ENCODE results near the gene NPAS2. TPM values are rescaled to one million over a fixed set of nuclear protein-coding genes. Genes with fewer than 3 reads are reported as not detected.
A peak's percentile ranks its signal among the peaks of the same experiment; 100 is the strongest.

The NPAS2 gene
- total RNA-seq, 4 donors from 2014 or later: 11.8 to 46.5 (median 21.7) TPM

DNA sequence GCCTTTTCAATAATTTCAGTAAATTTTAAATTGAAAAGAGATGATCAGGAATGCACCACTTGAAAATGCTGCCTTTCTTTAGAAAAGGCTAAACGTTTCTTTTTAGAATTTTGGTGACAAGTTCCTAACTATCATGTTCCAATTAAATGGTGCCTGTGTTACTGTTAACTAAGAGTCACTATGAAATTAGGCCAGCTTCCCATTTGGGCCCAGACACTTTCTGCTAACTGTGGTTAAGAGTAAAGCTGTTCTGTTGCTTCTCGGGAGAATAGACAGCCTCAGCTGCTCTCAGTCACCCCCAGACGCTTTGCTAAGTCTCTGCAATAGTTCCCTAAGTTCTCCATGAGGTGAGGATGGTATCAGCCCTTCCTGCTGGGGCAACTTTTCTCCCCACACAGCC, 90.2 kb downstream of the NPAS2 start:
- no peak for ATAC-seq
- Histone ChIP-seq H3K36me3 (peaks cover 0 to 29% of the 10 kb centered on the region in 2 donors), H3K4me3 (no peak overlapping the region), H3K27ac (no peak overlapping the region), H3K27me3 (no peaks in the 10 kb centered on the region), H3K9me3 (no peaks in the 10 kb centered on the region), H3K4me1 (no peaks in the 10 kb centered on the region)
- 68 to 75% methylated on average over 3 of the region's 3 CpGs for WGBS, 2 donors (ENCODE audit: low coverage in 1 of 2)
- TF ChIP-seq, protein P1, sequence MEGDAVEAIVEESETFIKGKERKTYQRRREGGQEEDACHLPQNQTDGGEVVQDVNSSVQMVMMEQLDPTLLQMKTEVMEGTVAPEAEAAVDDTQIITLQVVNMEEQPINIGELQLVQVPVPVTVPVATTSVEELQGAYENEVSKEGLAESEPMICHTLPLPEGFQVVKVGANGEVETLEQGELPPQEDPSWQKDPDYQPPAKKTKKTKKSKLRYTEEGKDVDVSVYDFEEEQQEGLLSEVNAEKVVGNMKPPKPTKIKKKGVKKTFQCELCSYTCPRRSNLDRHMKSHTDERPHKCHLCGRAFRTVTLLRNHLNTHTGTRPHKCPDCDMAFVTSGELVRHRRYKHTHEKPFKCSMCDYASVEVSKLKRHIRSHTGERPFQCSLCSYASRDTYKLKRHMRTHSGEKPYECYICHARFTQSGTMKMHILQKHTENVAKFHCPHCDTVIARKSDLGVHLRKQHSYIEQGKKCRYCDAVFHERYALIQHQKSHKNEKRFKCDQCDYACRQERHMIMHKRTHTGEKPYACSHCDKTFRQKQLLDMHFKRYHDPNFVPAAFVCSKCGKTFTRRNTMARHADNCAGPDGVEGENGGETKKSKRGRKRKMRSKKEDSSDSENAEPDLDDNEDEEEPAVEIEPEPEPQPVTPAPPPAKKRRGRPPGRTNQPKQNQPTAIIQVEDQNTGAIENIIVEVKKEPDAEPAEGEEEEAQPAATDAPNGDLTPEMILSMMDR (IDR thresholded peaks at IDR 0.05): no peak
- TF ChIP-seq EP300 (IDR thresholded peaks at IDR 0.05) (no peak), POLR2AphosphoS5 (IDR thresholded peaks at IDR 0.05) (no peak), POLR2A (IDR thresholded peaks at IDR 0.05) (no peak)

DNA sequence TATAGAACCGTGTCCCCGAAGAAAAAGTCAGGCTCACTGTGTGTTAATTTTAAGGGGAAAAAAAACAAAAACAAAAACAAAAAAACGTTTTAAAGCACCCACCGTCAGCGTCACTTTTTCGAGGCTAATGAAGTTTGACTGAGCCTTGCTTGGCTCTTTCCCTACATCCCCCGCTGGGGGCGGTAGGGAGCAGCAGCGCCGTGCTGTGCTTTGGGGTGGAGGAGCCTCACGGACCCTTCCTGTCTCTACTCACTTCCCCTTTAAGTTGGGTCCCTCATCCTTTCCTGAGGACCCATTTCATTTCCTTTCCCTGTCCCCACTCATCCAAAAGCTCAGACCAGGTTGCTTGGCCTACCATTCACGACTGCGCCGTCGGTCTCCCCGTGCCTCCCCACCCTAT, 99.4 kb downstream of the NPAS2 start:
- no peak overlapping the region for H3K4me3 ChIP-seq
- H3K4me1 ChIP-seq: peaks cover 0 to 9% (median 0%) of the 10 kb centered on the region in 3 donors
- WGBS, 2 donors (ENCODE audit: low coverage in 1 of 2): 38 to 52% methylated on average over 6 to 16 of the region's 16 CpGs
- H3K27ac ChIP-seq: no peak overlapping the region
- ATAC-seq: no peak
- H3K27me3 ChIP-seq: no peaks in the 10 kb centered on the region
- peaks cover 0 to 10% of the 10 kb centered on the region in 2 donors for H3K36me3 ChIP-seq
- no peaks in the 10 kb centered on the region for H3K9me3 ChIP-seq
- no peak for TF ChIP-seq POLR2A (IDR thresholded peaks at IDR 0.05)
- TF ChIP-seq, protein P1 (IDR thresholded peaks at IDR 0.05): peak in 1 of 4 experiments; percentile 24

DNA sequence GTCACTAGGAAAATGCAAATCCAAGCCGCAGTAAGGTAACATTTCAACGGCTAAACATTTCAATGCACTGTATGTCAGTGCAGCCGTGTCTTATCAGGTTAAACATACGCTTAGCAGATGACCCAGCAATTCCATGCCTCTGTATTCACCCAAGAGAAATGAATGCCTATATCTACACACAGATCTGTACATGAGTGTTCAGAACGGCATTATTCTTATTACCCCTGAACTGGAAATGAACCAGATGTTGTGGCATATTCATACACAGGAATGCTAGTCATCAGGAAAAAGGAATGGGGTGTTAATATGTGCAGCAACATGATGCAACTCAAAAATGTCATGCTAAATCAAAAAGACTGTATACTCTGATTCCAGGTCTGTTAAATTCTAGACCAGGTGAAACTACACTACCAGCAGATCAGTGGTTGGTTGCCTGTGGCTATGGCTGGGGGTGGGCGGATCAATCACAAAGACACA, 101.8 kb downstream of the NPAS2 start:
- Histone ChIP-seq H3K4me1 (peaks cover 0 to 13% (median 0%) of the 10 kb centered on the region in 3 donors), H3K36me3 (peaks cover 0 to 14% of the 10 kb centered on the region in 2 donors), H3K9me3 (no peaks in the 10 kb centered on the region), H3K27me3 (no peaks in the 10 kb centered on the region), H3K4me3 (no peak overlapping the region), H3K27ac (no peak overlapping the region)
- ATAC-seq: no peak
- WGBS, 2 donors (ENCODE audit: low coverage in 1 of 2): 78 to 91% methylated on average over 5 to 6 of the region's 6 CpGs
- TF ChIP-seq POLR2AphosphoS5 (IDR thresholded peaks at IDR 0.05): no peak
- no peak for TF ChIP-seq POLR2A (IDR thresholded peaks at IDR 0.05)
- TF ChIP-seq EP300 (IDR thresholded peaks at IDR 0.05): no peak
- TF ChIP-seq, protein P1 (IDR thresholded peaks at IDR 0.05): no peak

DNA sequence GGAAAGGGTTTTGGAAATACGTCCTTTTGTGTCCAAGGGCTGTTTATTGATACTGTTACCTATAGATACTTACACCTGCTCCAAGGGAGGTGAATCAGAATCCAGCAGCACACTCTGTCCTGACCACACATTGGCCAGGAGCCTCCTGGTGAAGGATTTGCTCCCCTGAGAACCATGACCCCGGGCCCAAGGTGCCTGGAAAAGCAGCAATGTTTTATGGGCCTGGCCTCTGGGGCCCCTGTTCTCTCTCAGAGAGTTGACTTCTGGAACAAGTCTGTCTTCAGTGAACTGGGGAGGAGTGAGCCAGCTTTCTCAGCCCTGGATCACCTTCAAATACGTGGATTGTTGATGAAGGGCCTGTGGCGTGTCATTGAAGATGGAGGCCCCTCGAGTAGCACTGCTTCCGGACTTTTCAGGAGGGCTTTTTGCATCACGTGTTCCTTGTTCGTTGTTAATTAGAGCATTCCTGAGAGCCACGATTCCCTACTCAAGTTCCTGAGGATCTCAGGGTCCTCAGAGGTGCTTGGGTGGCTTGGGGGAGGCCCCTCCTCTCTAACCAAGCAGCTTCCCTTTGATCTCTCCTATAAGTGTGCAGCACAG, 103.6 kb downstream of the NPAS2 start:
- Histone ChIP-seq H3K4me1 (peaks cover 0 to 13% (median 0%) of the 10 kb centered on the region in 3 donors), H3K9me3 (no peaks in the 10 kb centered on the region), H3K4me3 (no peak overlapping the region), H3K36me3 (peaks cover 0 to 14% of the 10 kb centered on the region in 2 donors), H3K27me3 (no peaks in the 10 kb centered on the region), H3K27ac (peak overlapping the region in 3 of 4 donors; percentile 68 to 83 (median 77))
- 75 to 82% methylated on average over 5 of the region's 9 CpGs for WGBS, 2 donors (ENCODE audit: low coverage in 1 of 2)
- no peak for ATAC-seq
- TF ChIP-seq, protein P1 (IDR thresholded peaks at IDR 0.05): no peak
- TF ChIP-seq EP300 (IDR thresholded peaks at IDR 0.05) (no peak), POLR2AphosphoS5 (IDR thresholded peaks at IDR 0.05) (no peak), POLR2A (IDR thresholded peaks at IDR 0.05) (no peak)

DNA sequence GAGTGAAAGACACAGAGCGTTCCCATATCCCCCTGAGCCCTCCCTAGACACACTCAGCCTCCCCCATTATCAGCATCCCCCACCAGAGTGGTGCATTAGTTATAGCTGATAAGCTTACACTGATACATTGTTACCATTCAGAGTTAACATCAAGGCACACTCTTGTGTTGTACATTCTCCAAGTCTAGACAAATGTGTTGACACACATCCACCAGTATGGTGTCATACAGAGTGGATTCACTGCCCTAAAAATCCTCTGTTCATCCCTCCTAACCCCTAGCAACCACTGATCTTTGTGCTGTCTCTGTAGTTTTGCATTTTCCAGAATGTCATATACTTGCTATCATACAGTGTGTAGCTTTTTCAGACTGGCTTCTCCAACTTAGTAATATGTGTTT, 104.2 kb downstream of the NPAS2 start:
- Histone ChIP-seq H3K36me3 (peaks cover 0 to 14% of the 10 kb centered on the region in 2 donors), H3K27me3 (no peaks in the 10 kb centered on the region), H3K9me3 (no peaks in the 10 kb centered on the region), H3K27ac (peak overlapping the region; percentile 68 to 83 (median 78)), H3K4me1 (peaks cover 0 to 17% (median 0%) of the 10 kb centered on the region in 3 donors), H3K4me3 (peak overlapping the region; percentile 28 to 36)
- TF ChIP-seq, protein P1 (IDR thresholded peaks at IDR 0.05): no peak
- no peak for TF ChIP-seq POLR2AphosphoS5 (IDR thresholded peaks at IDR 0.05)
- TF ChIP-seq POLR2A (IDR thresholded peaks at IDR 0.05): no peak
- no peak for TF ChIP-seq EP300 (IDR thresholded peaks at IDR 0.05)
- 81 to 100% methylated on average over 1 of the region's 1 CpG for WGBS, 2 donors (ENCODE audit: low coverage in 1 of 2)
- ATAC-seq: no peak

Data from gastroesophageal sphincter (tissue), 4 donors.